ENCODE data around the gene BRMS1L. TPM values are rescaled to one million over a fixed set of nuclear protein-coding genes. Genes with fewer than 3 reads are reported as not detected.

The BRMS1L gene
- polyA plus RNA-seq, 1 of the 3 experiments (the other 2 are of a cell fraction), result 7.1 TPM

DNA sequence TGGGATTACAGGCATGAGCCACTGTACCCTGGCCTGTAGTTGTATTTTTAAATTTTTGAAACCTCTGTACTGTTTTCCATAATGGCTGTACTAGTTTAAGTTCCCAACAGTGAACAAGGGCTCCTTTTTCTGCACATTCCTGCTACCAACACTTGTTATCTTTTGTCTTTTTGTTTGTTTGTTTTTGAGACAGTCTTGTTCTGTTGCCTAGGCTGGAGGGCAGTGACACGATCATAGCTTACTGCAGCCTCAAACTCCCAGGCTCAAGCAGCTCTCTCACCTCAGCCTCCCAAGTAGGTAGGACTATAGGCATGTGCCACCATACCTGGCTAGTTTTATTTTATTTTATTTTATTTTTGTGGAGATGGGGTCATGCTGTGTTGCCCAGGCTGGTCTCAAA is 23.0 kb downstream of the BRMS1L start:
- no peaks in the 10 kb centered on the region for H4K20me1 ChIP-seq (ENCODE audit: insufficient read depth)
- H2AFZ ChIP-seq (ENCODE audit: low read depth), result no peak overlapping the region
- no peak overlapping the region for H3K4me2 ChIP-seq
- POLR2A ChIA-PET, result no interaction called here
- CTCF ChIA-PET, result interaction anchor here (1.3 kb wide), 1 partner anchor 8 kb away, joined by 4 read pairs; no protein-coding TSS in a partner anchor
- 90% methylated on average over 1 of the region's 1 CpG for WGBS (ENCODE audit: low lambda C conversion rate)
- H3K27me3 ChIP-seq (ENCODE audit: insufficient read depth), result no peaks in the 10 kb centered on the region
- no peak overlapping the region for H3K4me3 ChIP-seq (ENCODE audit: low read depth in 2 of 2, low read length in 1 of 2)
- H3K36me3 ChIP-seq (replicated peaks in 1 of 2; ENCODE audit: control insufficient read depth in 1 of 2, insufficient read depth in 2 of 2, low read length in 1 of 2), result peaks cover 6 to 35% of the 10 kb centered on the region in 2 experiments
- no peak overlapping the region for H3K27ac ChIP-seq (ENCODE audit: low read depth in 2 of 2, low read length in 1 of 2)
- H3K79me2 ChIP-seq (ENCODE audit: insufficient read depth), result no peaks in the 10 kb centered on the region; the same call in 1 of the 2 replicates
- H3K9me3 ChIP-seq, result no peaks in the 10 kb centered on the region
- TF ChIP-seq, protein P1, sequence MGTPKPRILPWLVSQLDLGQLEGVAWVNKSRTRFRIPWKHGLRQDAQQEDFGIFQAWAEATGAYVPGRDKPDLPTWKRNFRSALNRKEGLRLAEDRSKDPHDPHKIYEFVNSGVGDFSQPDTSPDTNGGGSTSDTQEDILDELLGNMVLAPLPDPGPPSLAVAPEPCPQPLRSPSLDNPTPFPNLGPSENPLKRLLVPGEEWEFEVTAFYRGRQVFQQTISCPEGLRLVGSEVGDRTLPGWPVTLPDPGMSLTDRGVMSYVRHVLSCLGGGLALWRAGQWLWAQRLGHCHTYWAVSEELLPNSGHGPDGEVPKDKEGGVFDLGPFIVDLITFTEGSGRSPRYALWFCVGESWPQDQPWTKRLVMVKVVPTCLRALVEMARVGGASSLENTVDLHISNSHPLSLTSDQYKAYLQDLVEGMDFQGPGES (IDR thresholded peaks at IDR 0.05; ENCODE audit: low read depth, low read length), result no peak
- no peak for TF ChIP-seq NFIC (IDR thresholded peaks at IDR 0.05; ENCODE audit: borderline replicate concordance)
- no peak for TF ChIP-seq TAF1 (IDR thresholded peaks at IDR 0.05; ENCODE audit: borderline replicate concordance, low read depth, low read length)
- no peak for TF ChIP-seq MXI1 (IDR thresholded peaks at IDR 0.05; ENCODE audit: low read depth, low read length)
- TF ChIP-seq MEF2A (IDR thresholded peaks at IDR 0.05; ENCODE audit: borderline replicate concordance, low read depth), result no peak
- TF ChIP-seq, protein P2, sequence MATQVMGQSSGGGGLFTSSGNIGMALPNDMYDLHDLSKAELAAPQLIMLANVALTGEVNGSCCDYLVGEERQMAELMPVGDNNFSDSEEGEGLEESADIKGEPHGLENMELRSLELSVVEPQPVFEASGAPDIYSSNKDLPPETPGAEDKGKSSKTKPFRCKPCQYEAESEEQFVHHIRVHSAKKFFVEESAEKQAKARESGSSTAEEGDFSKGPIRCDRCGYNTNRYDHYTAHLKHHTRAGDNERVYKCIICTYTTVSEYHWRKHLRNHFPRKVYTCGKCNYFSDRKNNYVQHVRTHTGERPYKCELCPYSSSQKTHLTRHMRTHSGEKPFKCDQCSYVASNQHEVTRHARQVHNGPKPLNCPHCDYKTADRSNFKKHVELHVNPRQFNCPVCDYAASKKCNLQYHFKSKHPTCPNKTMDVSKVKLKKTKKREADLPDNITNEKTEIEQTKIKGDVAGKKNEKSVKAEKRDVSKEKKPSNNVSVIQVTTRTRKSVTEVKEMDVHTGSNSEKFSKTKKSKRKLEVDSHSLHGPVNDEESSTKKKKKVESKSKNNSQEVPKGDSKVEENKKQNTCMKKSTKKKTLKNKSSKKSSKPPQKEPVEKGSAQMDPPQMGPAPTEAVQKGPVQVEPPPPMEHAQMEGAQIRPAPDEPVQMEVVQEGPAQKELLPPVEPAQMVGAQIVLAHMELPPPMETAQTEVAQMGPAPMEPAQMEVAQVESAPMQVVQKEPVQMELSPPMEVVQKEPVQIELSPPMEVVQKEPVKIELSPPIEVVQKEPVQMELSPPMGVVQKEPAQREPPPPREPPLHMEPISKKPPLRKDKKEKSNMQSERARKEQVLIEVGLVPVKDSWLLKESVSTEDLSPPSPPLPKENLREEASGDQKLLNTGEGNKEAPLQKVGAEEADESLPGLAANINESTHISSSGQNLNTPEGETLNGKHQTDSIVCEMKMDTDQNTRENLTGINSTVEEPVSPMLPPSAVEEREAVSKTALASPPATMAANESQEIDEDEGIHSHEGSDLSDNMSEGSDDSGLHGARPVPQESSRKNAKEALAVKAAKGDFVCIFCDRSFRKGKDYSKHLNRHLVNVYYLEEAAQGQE (IDR thresholded peaks at IDR 0.05; ENCODE audit: low read depth, low read length), result no peak
- no peak for TF ChIP-seq RXRA (IDR thresholded peaks at IDR 0.05; ENCODE audit: borderline replicate concordance, low read depth)
- TF ChIP-seq SIN3A (IDR thresholded peaks at IDR 0.05; ENCODE audit: borderline replicate concordance, low read depth, low read length), result no peak
- no peak for TF ChIP-seq RAD21 (IDR thresholded peaks at IDR 0.05; ENCODE audit: low read length)
- no peak for TF ChIP-seq FOXJ3 (CRISPR knock-in tag; IDR thresholded peaks at IDR 0.05)
- no peak for TF ChIP-seq POLR2AphosphoS5 (IDR thresholded peaks at IDR 0.05; ENCODE audit: low read depth, low read length)
- TF ChIP-seq, protein P3, sequence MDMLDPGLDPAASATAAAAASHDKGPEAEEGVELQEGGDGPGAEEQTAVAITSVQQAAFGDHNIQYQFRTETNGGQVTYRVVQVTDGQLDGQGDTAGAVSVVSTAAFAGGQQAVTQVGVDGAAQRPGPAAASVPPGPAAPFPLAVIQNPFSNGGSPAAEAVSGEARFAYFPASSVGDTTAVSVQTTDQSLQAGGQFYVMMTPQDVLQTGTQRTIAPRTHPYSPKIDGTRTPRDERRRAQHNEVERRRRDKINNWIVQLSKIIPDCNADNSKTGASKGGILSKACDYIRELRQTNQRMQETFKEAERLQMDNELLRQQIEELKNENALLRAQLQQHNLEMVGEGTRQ (IDR thresholded peaks at IDR 0.05; ENCODE audit: borderline replicate concordance, low read depth, low read length), result no peak
- TF ChIP-seq, protein P4, sequence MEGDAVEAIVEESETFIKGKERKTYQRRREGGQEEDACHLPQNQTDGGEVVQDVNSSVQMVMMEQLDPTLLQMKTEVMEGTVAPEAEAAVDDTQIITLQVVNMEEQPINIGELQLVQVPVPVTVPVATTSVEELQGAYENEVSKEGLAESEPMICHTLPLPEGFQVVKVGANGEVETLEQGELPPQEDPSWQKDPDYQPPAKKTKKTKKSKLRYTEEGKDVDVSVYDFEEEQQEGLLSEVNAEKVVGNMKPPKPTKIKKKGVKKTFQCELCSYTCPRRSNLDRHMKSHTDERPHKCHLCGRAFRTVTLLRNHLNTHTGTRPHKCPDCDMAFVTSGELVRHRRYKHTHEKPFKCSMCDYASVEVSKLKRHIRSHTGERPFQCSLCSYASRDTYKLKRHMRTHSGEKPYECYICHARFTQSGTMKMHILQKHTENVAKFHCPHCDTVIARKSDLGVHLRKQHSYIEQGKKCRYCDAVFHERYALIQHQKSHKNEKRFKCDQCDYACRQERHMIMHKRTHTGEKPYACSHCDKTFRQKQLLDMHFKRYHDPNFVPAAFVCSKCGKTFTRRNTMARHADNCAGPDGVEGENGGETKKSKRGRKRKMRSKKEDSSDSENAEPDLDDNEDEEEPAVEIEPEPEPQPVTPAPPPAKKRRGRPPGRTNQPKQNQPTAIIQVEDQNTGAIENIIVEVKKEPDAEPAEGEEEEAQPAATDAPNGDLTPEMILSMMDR (IDR thresholded peaks at IDR 0.05), result no peak
- TF ChIP-seq, protein P5, sequence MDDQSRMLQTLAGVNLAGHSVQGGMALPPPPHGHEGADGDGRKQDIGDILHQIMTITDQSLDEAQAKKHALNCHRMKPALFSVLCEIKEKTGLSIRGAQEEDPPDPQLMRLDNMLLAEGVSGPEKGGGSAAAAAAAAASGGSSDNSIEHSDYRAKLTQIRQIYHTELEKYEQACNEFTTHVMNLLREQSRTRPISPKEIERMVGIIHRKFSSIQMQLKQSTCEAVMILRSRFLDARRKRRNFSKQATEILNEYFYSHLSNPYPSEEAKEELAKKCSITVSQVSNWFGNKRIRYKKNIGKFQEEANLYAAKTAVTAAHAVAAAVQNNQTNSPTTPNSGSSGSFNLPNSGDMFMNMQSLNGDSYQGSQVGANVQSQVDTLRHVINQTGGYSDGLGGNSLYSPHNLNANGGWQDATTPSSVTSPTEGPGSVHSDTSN (IDR thresholded peaks at IDR 0.05), result no peak
- H3K9me2 ChIP-seq, result no peaks in the 10 kb centered on the region
- no peak for DNase-seq
- H3F3A ChIP-seq (replicated peaks; ENCODE audit: insufficient read depth), result no peaks in the 10 kb centered on the region
- H3K4me1 ChIP-seq (ENCODE audit: control insufficient read depth in 1 of 2, insufficient read depth in 2 of 2, low read depth in 1 of 2, low read length in 1 of 2), result no peaks in the 10 kb centered on the region
- no peak overlapping the region for H3K9ac ChIP-seq

Data from SK-N-SH (cell line).